NAMALWA (cell line): ENCODE results near the gene SKAP1.
"Not testable (repeated sequence)": the region's sequence is repeated elsewhere in the genome, so short reads cannot be mapped to it uniquely, and the experiment has no call there.

ENCODE experiments used
- DNase-seq: peaks from one replicate; pipeline ENCODE4 v3.0.0-alpha.2; 2015; ENCODE audit warnings: low spot score

The SKAP1 gene

GRCh38 chr17:48412841-48413240 is 17.2 kb downstream of the SKAP1 start:
- no peak for DNase-seq

GRCh38 chr17:48410821-48411220 is 19.2 kb downstream of the SKAP1 start:
- DNase-seq = not testable (repeated sequence)

GRCh38 chr17:48409607-48410006 is 20.4 kb downstream of the SKAP1 start:
- DNase-seq = no peak

GRCh38 chr17:48406936-48407567 is 23.0 kb downstream of the SKAP1 start:
- DNase-seq = no peak

- DNase-seq = no peak
Measured at GRCh38 chr17:48394821-48395220, 35.2 kb downstream of the SKAP1 start.

- no peak for DNase-seq
Measured at GRCh38 chr17:48393283-48393682, 36.7 kb downstream of the SKAP1 start.

- no peak for DNase-seq
Measured at GRCh38 chr17:48392857-48393256, 37.2 kb downstream of the SKAP1 start.

GRCh38 chr17:48391444-48391843 is 38.6 kb downstream of the SKAP1 start:
- no peak for DNase-seq

GRCh38 chr17:48389903-48390302 is 40.1 kb downstream of the SKAP1 start:
- DNase-seq = no peak

GRCh38 chr17:48388955-48389743 is 40.9 kb downstream of the SKAP1 start:
- DNase-seq = no peak

GRCh38 chr17:48386826-48387225 is 43.2 kb downstream of the SKAP1 start:
- no peak for DNase-seq

GRCh38 chr17:48385319-48385718 is 44.7 kb downstream of the SKAP1 start:
- DNase-seq = no peak

- no peak for DNase-seq
Measured at GRCh38 chr17:48384164-48384563, 45.9 kb downstream of the SKAP1 start.

- DNase-seq = no peak
Measured at GRCh38 chr17:48382989-48383388, 47.0 kb downstream of the SKAP1 start.

- DNase-seq = no peak
Measured at GRCh38 chr17:48378708-48379392, 51.2 kb downstream of the SKAP1 start.

GRCh38 chr17:48378238-48378637 is 51.8 kb downstream of the SKAP1 start:
- DNase-seq = no peak

- DNase-seq = no peak
Measured at GRCh38 chr17:48376682-48377325, 53.2 kb downstream of the SKAP1 start.

- no peak for DNase-seq
Measured at GRCh38 chr17:48375356-48375755, 54.7 kb downstream of the SKAP1 start.

- peak; percentile 82 for DNase-seq
Measured at GRCh38 chr17:48374650-48375230, 55.3 kb downstream of the SKAP1 start.

GRCh38 chr17:48373883-48374282 is 56.1 kb downstream of the SKAP1 start:
- no peak for DNase-seq

- DNase-seq = no peak
Measured at GRCh38 chr17:48373130-48373830, 56.7 kb downstream of the SKAP1 start.

GRCh38 chr17:48368967-48369366 is 61.0 kb downstream of the SKAP1 start:
- DNase-seq = not testable (repeated sequence)
